Measurements from ENCODE around the gene MISP.
"Not testable (repeated sequence)": the region's sequence is repeated elsewhere in the genome, so short reads cannot be mapped to it uniquely, and the experiment has no call there.

MISP gene, protein sequence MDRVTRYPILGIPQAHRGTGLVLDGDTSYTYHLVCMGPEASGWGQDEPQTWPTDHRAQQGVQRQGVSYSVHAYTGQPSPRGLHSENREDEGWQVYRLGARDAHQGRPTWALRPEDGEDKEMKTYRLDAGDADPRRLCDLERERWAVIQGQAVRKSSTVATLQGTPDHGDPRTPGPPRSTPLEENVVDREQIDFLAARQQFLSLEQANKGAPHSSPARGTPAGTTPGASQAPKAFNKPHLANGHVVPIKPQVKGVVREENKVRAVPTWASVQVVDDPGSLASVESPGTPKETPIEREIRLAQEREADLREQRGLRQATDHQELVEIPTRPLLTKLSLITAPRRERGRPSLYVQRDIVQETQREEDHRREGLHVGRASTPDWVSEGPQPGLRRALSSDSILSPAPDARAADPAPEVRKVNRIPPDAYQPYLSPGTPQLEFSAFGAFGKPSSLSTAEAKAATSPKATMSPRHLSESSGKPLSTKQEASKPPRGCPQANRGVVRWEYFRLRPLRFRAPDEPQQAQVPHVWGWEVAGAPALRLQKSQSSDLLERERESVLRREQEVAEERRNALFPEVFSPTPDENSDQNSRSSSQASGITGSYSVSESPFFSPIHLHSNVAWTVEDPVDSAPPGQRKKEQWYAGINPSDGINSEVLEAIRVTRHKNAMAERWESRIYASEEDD

DNA sequence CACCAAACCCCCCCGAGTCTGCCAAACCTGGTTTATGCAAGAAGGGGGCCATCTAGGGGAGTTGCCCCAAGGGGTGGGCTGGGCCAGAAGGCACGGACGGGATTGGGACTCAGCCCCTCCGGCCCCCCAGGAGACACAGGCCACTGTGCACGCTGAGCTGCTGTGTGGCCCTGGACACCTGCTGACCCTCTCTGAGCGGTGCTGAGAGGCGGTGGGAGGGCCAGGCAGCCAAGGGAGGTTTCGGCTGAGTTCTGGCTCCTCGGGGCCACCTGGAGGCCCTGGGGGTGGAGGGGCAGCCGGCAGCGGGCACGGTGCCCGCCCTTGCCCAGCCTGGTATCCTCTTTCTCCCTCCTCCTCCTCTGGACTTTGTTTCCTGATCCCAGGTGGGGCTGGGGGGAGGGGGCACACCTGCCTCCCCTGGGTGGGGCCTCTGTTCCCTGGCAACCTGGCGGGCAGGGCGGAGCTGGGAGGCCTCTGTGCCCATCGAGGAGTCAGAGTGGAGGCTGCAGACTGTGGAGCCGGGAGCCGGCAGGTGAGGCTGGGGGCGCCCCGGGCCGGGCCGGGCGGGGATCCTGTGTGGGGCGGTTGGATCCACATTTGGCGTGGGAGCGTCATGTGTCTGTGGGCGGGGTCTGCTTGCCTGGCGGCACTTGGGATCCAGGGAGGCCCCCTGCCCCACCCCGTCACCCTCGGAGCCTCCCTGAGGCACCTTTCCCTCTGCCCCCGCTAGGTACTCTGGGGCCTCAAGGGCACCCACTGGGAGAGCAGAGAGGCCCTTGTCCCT is at the start of gene MISP:
MISP (plus strand) TSS at position 473 of the 784 bp plus-strand sequence. CDS start 5,835 bp downstream, outside the sequence.
- no peak for DNase-seq (ENCODE audit: low spot score)

DNA sequence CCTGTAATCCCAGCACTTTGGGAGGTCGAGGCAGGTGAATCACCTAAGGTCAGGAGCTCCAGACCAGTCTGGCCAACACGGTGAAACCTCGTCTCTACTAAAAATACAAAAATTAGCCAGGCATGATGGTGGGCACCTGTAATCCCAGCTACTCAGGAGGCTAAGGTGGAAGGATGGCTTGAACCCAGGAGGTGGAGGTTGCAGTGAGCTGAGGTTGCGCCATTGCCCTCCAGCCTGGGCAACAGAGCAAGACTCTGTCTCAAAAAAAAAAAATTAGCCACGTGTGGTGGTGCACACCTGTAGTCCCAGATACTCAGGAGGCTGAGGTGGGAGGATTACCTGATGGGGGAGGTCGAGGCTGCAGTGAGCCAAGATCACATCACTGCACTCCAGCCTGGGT is 48.1 kb upstream of the MISP start:
- not testable (repeated sequence) for DNase-seq (ENCODE audit: low spot score)

DNA sequence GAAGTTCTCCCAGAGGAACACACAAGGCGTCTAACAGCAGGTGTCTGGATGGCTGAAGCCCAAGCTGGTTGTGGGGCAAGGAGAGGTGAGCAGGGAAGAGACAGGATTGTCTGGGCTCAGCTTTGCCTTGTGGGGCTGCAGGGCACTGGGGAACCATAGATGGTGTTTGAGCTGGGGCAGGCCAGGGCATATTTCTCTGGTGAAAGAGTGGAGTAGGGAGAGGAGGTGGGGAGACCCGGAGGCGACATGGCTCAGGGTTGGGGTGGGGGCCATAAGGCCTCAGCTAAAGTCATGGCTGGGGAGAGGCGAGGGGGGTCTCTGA is 47.6 kb upstream of the MISP start:
- DNase-seq (ENCODE audit: low spot score), result no peak

DNA sequence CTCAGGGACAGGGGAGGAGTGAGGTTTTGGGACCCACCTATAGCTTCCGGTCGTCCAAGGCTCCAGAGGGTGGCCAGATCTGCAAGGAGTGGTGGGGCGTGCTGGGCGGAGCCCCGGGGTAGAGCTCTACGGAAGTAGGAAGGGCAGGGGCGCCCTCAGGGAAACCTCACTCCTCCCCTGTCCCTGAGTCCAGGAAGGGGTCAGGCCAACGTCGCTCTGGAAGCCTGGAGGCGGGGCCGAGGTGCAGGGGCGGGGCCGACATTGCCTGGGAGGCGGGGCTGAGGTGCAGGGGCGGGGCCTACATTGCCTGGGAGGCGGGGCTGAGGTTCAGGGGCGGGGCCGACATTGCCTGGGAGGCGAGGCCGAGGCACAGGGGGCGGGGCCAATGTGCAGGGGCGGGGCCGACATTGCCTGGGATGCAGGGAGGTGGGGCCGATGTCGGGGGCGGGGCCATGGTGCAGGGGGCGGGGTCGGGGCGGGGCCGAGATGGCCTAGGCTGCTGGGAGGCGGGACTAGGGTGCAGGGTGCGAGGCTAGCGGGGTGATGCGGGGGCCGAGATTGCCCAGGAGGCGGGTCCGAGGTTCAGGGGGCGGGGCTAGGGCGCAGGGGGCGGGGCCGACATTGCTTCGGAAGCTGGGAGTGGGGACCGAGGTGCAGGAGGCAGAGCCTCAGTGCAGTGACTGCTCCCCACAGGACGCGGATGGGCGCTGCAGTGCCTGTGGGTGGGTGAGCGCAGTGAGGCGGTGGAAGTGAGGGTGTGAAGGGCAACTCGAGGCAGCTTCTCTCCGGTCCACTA is 47.1 kb upstream of the MISP start:
- no peak for DNase-seq (ENCODE audit: low spot score)

DNA sequence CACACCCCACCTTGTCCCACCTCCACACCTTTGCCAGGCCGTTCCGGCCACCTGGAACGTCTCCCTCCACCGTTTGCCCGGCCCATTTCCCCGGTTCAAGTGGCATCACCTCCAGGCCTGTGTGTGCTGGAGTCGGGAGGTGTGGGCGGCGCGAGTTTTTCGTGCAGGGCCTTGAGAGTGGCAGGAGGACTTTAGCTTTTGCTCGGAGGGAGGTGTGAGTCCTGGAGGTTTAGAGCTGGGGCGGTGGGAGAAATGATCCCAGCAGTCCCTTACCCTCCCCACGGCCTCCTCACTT is 46.5 kb upstream of the MISP start:
- no peak for DNase-seq (ENCODE audit: low spot score)

DNA sequence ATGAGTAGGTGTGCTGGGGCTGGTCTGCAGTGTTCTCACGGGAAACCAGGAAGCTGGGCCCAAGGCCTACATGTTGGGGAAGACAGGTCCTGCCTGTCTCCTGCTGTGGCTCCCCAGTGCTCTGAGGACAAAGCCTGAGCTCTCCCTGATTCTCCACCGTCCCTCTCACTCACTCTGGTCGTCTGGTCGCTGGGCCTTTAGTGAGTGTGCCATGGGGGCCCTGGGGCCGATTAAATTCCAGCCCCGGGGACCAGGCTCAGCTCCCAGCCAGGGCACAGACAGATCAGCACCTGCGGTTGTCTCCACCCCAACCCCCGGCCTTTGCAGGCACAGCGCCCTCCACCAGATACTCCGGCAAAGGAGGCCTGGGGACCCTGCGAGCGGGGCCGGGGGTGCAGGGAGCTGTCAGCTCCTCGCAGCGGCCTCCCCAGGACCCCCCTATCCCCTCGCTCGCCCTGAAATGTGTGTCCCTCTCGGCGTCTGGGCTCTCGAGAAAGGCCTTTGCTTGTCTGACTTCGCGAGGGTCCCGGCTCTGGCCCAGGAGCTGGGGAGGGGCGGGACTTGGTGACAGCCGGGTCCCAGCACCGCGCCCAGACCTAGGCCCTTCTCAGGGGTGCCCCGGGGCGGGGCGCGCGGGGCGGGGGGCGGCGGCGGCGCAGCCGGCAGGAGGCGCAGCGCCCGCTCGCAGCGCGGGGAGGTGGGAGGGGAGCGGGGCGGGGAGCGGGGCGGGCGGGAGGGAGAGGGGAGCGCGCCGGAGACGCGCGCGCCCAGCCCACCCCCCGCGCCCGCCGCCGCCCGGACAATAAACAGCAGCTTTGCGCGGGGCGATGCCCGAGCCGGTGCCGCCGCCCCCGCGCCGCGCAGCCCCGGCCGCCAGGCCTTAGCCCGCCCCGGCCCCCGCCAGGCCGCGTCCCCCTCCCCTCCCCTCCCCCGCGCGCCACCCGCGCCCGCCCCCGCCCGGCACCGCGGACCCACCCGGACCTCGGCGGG is 42.5 kb upstream of the MISP start, which contains the start of gene PALM:
PALM (plus strand) TSS at position 782 of the 990 bp plus-strand sequence. CDS start 212 bp downstream, outside the sequence.
- no peak for DNase-seq (ENCODE audit: low spot score)

DNA sequence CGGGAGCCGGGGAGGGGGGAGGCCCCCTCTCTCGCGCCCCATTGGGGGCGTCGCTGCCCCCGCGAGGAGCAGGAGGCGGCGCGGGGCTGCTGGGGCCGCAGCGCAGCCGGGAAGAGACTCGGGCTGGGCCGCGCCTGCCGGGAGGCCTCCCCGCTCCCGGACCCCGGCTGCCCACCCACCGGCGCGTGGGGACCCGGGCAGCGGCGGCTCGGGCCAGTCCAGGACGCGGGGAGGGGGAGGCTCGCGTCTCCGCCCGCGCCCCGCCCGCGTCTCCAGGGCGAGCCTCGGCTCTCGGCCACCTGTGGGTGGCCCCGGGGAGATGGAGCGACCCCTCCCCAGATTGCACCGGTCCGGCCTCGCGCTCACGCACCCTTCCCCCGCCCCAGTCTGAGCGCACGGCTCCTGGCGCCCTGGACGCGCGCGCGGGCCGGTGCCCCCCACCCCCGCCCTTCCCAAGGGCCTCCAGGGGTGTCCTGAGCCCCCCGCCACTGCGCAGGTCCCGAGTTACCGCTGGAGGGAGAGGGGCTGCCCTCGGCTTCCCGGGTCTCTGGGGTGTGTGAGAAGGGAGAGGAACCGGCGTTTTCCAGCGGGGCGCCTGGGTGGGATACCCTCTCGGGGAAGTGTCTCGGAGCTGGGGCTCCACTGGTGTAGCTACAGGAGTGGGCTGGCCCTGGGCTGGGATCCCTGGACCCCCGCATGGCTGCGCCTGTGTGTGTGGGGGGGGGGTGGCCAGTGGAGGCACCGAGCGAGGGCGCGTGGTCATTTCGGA is 41.5 kb upstream of the MISP start:
- no peak for DNase-seq (ENCODE audit: low spot score)

DNA sequence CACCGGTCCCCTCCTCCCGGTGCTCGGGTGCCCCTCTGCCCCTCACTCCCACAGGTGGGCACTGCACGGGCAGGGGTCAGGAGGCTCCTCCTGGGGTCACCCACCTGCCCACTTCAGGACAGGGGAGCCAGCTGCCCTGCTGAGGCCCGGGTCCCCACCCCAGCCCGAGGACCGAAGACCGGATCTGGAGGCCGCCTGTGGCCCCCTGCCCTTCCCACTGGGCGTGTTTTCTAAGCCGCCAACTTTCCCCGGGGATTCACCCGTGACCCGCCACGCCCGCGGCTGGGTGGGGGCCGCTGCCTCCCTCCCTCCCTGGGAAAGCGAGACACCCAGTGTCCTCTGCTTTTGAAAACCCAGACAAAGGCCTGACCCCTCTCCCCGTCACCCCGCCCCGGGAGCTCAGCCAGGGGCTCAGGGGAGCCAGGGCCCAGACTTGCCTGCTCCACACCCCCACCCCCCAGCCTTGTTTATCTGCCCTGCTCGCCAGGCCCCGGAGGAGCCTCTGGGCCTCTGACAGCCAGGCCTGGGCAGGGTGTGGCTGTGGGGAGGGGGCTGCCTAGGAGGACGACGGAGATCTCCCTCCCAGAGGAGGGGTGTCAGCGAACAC is 40.8 kb upstream of the MISP start:
- DNase-seq (ENCODE audit: low spot score), result no peak

DNA sequence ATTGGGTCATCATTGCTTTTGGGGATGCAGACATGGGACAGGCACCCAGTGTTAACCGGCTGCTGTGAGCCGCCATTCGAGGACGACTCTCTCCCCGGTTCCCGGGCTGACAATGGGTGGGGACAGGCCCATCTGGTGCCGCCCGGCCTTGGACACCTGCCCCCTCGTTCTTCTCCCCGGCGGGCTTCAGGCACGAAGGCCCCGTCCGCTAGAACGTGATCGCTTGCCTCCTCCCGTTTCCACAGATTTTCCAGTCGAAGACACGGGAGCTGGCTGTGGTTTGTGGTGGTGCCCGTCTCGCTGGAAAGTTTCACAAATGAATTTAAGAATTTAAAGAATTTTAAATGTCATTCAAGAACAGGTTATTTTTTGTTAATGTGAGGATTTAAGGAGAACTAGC is 40.1 kb upstream of the MISP start:
- no peak for DNase-seq (ENCODE audit: low spot score)

DNA sequence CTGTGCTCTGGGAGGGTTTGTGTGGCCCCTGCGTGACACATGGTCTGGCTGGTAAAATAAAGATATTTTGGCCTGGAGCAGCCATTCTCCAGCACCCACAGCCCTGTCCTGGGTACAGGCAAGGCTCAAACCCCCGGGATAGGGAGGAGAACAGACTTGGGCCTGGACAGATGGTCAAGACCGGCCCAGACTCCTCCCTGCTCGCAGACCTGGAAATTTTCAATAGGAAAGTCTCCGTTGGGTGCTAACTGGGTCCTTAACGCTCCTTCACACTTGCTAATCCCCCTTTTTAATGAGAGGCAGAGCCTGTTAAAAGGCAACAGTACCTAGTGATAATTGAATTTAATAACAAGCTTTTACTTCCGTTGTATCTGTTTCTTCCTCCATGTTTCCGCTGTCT is 39.7 kb upstream of the MISP start:
- no peak for DNase-seq (ENCODE audit: low spot score)

DNA sequence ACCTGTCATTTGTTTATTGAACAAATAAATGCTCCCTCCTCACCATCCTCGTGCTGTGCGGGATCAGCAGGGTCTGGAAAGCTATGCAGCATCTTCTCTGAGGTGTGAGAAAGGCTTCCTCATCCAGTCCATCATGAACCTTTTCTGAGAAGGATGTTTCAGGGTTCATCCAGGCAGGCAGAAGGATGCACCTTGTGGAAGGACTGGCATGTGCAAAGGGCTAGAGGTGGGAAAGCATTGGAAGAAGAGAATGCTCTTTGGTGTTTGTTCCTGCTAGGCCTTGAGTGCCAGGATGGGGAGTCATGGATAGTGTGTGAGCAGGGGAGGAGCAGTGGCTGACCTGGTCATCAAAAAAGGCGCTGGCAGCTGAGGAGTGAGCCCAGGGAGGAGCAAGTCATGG is 35.6 kb upstream of the MISP start:
- no peak for DNase-seq (ENCODE audit: low spot score)

DNA sequence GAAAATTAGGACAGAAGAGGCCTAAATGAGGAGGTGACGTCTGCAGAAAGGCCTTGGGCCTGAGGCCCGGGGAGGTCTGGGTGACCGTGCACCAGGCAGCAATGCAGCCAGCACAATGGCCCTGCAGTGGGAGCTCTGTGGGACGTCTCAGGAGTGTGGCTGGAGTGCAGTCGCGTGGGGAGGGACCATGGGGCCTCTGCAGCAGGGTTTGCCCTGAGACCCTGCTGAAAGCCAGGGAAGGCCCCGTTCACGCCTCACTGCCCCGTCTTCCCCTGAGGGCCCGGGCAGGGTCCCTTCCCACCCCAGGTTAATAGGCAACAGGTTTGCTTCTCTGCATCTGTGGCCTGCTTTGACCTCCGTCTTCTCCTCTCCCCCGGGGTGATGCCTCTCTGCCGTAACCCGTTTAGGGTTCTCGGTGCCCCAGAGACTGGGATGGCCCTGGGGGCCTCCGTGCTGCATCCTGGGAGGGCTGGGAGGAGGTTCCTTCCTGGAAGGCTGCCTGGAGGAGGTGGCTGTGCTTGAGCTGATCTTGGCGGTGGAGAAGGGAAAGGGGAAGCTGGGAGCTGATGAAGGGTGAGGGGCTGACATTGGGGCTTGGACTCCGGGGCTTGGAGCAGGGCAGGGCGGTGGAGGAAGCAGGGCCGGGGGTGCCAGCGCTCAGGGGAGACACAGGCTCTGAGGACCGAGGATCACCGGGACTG is 32.5 kb upstream of the MISP start:
- DNase-seq (ENCODE audit: low spot score), result no peak

DNA sequence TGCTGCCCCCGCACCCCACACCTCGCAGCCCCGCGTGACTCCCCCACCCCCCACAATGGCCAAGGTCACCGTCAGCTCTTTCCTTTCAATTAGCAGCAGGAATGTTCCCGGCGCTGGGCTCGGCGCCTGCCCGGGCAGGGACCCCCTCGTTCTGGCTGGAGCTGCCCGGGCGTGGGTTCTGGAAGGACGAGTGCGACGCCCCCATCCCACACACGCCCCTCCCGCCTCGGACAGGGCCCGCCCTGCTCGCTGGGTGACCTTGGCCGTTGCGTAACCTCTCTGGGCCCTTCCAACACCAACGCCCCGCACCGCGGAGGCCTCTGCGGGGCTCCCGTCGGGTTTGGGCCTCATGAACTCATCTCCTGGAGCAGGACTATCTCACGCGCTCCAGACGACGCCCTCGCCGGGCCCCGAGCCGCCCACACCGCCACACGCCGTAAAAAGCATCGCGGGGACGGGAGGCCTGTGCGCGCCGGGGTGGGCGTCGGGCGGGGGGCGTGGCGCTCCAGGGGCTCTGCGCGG is 31.9 kb upstream of the MISP start:
- peak; percentile 54 for DNase-seq (ENCODE audit: low spot score)

DNA sequence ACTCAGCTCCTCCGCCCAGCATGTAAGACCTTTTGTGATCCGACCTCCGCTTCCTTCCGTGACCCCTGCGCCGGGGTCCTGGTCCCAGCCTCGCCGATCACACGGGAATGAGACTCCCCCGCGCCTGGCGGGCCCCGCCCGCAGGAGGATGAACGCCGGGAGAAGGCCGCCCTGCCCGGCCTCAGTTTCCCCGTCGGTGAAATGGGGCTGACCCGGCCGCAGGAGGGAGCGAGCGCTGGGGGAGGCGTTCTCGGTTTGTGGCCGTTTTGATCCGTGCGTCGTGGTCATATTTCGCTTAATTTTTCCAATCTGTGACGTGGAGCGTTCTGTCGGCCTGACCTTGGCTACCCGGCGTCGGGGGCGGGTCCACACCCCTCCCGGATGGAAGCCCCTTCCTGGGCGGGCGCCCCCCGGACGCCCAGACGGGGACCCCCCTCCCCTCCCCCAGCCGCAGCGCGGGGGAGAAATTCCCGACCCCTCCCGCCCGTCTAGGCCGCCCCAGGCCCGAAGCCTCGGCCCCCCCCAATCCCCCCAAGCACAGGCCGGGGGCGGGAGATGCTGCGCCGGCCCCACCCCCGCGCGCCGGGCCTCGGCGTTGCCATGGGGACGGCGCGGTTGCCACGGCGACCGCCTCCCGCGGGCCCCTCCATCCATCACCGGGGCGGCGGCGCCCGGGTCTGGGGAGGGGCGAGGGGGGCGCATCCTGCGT is 31.1 kb upstream of the MISP start:
- no peak for DNase-seq (ENCODE audit: low spot score)

DNA sequence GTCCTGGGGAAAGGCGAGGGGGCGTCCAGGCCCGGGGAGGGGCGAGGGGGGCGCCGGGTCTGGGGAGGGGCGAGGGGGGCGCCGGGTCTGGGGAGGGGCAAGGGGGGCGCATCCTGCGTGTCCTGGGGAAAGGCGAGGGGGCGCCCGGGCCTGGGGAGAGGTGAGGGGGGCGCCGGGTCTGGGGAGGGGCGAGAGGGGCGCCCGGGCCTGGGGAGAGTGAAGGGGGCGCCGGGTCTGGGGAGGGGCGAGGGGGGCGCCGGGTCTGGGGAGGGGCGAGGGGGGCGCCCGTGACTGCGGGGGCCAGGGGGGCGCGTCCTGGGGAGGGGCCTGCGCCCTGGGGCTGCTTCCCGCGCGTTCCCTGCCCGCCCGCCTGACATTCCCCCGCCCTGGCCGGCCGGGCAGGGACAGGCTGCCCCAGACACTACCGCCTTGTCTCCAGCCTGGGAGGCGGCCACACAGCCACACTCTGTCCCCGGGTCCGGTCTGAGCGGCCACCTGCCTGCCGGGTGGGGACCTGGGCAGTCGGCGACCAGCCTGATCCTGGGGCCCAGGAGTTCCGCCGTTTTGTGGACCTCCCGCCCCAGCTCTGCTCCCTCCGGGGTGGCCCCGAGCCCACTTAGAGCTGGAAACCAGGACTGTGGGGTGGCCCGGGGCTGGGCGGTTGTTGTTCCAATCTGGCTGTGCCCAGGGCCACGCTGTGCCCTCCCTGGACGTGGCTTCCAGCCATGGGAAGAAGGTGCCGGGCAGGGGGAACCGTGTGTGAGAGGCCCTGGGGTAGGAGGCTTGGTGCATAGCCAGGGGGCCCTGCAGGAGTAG is 30.4 kb upstream of the MISP start:
- DNase-seq (ENCODE audit: low spot score), result no peak

DNA sequence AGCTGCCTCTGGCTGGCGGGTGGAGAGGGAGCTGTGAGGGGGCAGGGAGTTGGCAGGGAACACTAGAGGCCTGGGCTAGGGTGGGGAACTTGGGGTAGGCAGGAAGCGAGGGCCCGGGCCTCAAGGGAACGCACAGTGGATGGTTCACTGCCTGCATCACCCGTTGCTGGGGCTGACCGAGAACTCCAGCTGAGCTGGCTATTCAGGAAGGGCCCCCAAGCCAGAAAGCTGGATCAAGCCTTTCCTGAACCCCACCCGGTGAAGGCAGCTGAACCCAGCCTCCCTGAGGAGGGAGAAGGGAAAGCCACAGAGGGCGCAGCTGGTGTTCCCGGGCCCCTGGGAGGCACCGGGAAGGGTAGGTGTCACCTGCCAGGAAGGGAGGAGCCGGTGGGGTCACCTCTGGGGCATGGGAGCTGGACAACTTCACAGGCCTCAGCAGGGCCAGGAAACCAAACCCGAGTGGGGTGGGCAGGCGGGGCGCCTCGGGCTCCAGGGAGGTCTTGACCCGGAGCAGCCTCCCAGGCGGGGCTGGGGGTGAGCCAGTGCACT is 28.3 kb upstream of the MISP start:
- DNase-seq (ENCODE audit: low spot score), result no peak

DNA sequence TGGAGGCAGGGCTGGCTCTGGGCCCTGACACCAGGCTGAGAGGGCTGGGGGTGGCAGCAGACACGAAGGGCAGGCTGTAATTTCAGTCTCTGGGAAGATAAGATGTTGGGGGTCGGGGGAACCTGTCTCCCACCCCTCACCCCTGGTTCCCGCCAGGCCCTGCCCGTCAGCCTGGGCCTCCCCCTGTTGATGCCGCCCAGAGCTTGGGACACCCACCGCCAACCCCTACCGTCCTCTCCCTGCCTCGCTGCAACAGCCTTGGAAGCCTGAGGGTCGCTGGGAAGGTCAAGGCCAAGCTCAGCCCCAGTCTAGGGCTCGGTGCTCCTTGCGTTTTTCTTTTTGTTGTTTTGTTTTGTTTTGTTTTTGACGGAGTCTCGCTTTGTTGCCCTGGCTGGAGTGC is 27.7 kb upstream of the MISP start:
- no peak for DNase-seq (ENCODE audit: low spot score)
